Endothelial cell of hepatic sinusoid (primary cell): ENCODE measurements around the gene PXDC1.
"Not testable (repeated sequence)": the region's sequence is repeated elsewhere in the genome, so short reads cannot be mapped to it uniquely, and the experiment has no call there.

Experiments used
- in situ Hi-C: cut with HindIII; loops from 2 replicates; pipeline ENCODE4 v1.10.0; 2017; ENCODE audit warnings: low sequenced_read_pairs

PXDC1 gene

GRCh38 chr6:3677351-3677750, 74.2 kb downstream of the PXDC1 start:
- in situ Hi-C loops, result not testable (repeated sequence)
